Activated CD8-positive, alpha-beta memory T cell treated with anti-CD3 and anti-CD28 coated beads for 24 hours (primary cell): ENCODE measurements around the gene MTM1.

ENCODE experiments used
- DNase-seq: peaks from one replicate; pipeline ENCODE4 v3.0.0-alpha.2; 2020

MTM1 gene

GRCh38 chrX:150607201-150607600 lies 38.8 kb downstream of the MTM1 start:
- no peak for DNase-seq

GRCh38 chrX:150610043-150610442 lies 41.6 kb downstream of the MTM1 start:
- no peak for DNase-seq

GRCh38 chrX:150610446-150610845 lies 42.0 kb downstream of the MTM1 start:
- no peak for DNase-seq

- no peak for DNase-seq
These were observed 46.9 kb downstream of the MTM1 start for GRCh38 chrX:150615356-150615755.

GRCh38 chrX:150616179-150616862 lies 47.9 kb downstream of the MTM1 start:
- no peak for DNase-seq

- DNase-seq: no peak
These were observed 48.4 kb downstream of the MTM1 start for GRCh38 chrX:150616863-150617198.

GRCh38 chrX:150621652-150622051 lies 53.2 kb downstream of the MTM1 start:
- no peak for DNase-seq

- DNase-seq: no peak
These were observed 55.2 kb downstream of the MTM1 start for GRCh38 chrX:150623583-150623982.

GRCh38 chrX:150625097-150625496 lies 56.7 kb downstream of the MTM1 start:
- DNase-seq: no peak

- DNase-seq: no peak
These were observed 57.5 kb downstream of the MTM1 start for GRCh38 chrX:150625875-150626274.

GRCh38 chrX:150627957-150628356 lies 59.5 kb downstream of the MTM1 start:
- no peak for DNase-seq

GRCh38 chrX:150635952-150636351 lies 67.5 kb downstream of the MTM1 start:
- DNase-seq: no peak

GRCh38 chrX:150642423-150642822 lies 74.0 kb downstream of the MTM1 start:
- no peak for DNase-seq

GRCh38 chrX:150643271-150643670 lies 74.8 kb downstream of the MTM1 start:
- no peak for DNase-seq

- no peak for DNase-seq
These were observed 75.5 kb downstream of the MTM1 start for GRCh38 chrX:150643958-150644357.

GRCh38 chrX:150644422-150644821 lies 76.0 kb downstream of the MTM1 start:
- DNase-seq: no peak

- DNase-seq: no peak
These were observed 78.9 kb downstream of the MTM1 start for GRCh38 chrX:150647331-150647730.

GRCh38 chrX:150648296-150648940 lies 80.0 kb downstream of the MTM1 start:
- no peak for DNase-seq

GRCh38 chrX:150649096-150649870 lies 80.9 kb downstream of the MTM1 start:
- DNase-seq: no peak

GRCh38 chrX:150651906-150652305 lies 83.5 kb downstream of the MTM1 start:
- DNase-seq: no peak

GRCh38 chrX:150655788-150656187 lies 87.4 kb downstream of the MTM1 start:
- DNase-seq: no peak

- DNase-seq: no peak
These were observed 94.7 kb downstream of the MTM1 start for GRCh38 chrX:150663073-150663472.

- no peak for DNase-seq
These were observed 95.9 kb downstream of the MTM1 start for GRCh38 chrX:150664290-150664689.

- DNase-seq: no peak
These were observed 107.8 kb downstream of the MTM1 start for GRCh38 chrX:150676221-150676620.
